SKM-1 treated with dmso at 0.1 percent for 144 hours (cell line): ENCODE data around the gene AVEN.

Experiments used
- DNase-seq: peaks from one replicate; lab custom pipeline; 2025; ENCODE audit not compliant: unreplicated experiment; lab: John Stamatoyannopoulos, UW

Gene AVEN

DNA sequence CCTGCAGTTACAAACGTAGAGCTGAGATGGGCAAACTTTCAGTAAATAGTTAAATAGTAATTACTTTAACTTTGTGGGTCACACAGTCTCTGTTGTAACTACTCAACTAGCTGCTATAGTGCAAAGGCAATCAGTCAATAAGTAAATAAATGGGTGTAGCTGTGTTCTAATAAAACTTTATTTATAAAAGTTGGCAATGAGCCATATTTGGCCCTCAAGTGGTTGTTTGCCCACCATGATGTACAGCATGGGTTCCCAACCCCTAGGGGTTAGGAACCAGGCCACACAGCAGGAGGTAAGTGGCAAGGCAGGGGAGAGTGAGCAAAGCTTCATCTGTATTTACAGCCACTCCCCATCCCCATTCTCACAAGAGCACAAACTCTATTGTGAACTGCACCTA is 115.6 kb downstream of the AVEN start:
- no peak for DNase-seq

DNA sequence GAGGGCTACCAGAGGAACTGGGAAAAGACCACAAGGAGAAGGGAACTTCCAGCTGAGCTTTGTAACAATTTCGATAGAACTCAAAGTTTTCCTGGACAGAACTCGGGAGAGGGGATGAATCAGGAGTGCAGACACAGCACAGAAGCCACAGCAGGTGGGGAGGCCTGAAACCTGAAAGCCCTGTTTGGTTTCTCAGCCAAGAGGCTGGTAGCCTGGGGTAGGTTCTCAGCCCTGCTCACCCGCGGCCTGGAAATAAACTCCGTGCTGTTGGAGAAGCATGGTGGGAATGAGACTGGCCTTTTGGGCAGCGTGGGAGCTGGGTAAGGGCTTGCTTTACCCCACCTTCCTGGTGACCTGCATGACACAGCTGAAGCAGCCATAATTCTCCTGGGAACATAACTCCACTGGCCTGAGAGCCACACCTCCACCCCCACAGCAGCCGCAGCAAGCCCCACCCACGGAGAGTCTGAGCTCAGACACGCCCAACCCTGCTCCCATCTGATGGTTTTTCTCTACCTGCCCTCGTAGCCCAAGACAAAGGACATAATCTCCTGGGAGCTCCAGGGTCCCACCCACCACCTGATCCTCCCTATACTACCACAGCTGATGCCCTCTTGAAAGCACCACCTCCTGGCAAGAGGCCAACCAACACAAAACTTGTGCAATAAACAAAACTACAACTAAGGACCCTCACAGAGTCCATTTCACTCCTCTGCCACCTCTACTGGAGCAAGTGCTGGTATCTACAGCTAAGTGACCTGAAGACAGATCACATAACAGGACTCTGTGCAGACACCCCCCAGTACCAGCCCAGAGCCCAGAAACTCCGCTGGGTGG is 123.2 kb downstream of the AVEN start:
- no peak for DNase-seq

- no peak for DNase-seq
Measured at GRCh38 chr15:33913459-33913858, 125.5 kb downstream of the AVEN start.

DNA sequence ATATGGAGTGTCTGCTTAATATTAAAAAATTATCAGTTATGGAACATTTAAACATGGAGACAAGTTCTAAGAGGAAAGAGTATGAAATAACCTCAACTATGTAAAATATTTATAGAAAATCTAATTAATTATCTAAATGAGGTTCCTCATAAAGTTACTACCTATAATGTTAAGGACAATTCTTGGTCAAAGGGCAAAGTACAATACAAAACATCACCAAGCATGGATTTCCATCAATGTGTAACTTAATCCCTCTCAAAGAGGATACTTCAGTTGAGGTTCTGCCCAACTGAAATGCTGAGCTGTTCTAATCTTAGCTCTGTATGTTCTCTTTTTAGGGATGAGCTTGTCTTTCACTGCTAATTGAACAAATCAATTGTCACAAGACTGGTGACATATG is 126.7 kb downstream of the AVEN start:
- DNase-seq = no peak

DNA sequence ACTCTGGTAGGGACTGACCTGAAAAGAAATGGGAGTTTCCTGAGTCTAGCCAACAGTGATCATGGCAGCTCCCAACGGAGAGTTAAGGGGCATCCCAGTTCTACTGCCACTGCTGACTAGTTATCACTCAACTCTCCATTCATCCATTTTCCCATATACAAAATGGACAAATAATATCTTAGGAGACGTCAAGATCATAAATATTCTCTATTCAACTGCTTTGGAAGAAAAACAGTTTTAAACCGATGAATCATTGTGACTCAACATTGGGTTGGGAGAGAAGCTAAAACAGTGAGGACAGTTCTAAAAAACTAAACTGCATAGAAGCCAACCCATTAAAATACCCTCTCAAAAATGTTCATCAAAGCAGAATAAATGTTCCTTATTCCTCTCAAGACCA is 128.3 kb downstream of the AVEN start:
- DNase-seq = no peak

DNA sequence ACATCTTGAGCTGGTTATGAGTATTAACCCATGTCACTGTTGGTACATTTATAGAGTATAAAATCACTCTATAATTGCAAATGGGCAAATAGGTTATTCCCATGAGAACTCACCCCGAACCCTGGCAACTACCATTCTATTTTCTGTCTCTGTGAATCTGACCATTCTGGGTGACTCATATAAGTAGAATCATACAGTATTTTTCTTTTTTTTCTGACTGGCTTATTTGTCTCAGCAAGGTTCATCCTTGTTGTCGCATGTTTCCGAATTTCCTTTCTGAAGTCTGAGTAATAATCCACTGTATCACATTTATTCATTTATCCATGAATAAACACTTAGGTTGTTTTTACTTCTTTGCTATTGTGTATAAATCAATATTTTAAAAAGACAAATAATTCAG is 130.6 kb downstream of the AVEN start:
- no peak for DNase-seq

GRCh38 chr15:33907326-33907725 is 131.7 kb downstream of the AVEN start:
- no peak for DNase-seq

DNA sequence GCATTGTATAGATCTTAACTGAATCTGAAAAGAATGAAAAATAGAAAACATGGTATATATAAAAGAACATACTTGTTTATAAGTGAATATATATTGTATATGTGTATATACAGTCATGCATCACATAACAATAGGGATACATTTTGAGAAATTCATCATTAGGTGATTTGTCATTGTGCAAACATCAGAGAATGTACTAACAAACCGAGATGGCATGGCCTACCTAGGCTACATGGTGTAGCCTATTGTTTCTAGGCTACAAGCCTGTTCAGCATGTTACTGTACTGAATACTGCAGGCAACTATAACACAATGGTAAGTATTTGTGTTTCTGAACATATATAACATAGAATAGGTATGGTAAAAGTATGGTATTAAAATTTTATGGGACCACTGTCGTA is 135.3 kb downstream of the AVEN start:
- DNase-seq = no peak

DNA sequence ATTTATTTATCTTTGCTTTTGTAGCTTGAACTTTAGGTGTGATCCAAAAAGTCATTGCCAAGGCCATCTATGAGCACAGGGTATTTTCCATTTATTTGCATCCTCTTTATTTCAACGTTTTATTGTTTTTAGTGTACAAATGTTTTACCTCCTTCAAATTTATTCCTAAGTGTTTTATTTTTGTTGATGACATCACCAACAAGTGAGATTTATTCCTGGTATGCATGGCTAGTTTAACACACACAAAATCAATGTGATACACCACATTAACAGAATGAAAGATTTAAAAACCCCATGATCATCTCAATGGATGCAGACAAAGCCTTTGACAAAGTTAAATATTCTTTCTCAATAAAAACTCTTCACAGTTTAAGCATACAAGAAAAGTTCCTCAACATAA is 137.0 kb downstream of the AVEN start:
- no peak for DNase-seq

DNA sequence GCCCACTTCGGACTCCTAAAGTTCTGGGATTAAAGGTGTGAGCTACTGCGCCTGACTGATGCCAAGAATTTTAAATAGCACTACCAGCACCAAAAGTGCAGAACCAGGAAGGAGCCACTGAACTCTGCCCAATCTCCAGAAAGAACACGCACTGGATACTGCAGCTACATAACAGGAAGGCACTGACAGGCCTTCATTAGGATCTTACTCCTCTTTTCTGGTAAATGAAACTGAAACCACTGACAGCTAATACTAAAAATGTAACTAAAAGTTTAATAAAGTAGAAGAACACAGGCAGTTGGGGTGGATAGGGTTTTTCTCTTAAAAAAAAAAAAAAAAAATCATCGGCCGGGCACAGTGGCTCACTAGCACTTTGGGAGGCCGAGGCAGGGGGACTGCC is 144.8 kb downstream of the AVEN start:
- no peak for DNase-seq

DNA sequence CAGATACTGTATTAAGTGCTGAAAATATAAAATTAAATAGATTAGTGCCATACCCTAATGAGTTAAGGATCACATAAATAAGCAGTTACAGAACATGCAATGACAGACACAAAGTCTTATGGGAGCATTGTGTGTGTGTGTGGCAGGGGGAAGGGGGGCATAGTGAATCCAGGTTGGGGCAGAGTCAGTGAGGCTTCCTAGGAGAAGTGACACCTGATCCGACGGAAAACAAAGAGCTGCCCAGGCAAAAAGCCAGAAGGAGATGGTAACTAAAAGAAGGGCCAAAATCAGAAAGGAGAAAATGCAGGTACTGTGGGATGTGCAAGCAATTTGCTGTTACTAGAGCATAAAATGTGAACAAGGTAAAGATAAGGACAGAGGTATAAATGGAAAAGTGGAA is 150.8 kb downstream of the AVEN start:
- DNase-seq = no peak

- DNase-seq = no peak
Measured at GRCh38 chr15:33882921-33883320, 156.1 kb downstream of the AVEN start.

- DNase-seq = no peak
Measured at GRCh38 chr15:33874156-33874555, 164.8 kb downstream of the AVEN start.

- DNase-seq = no peak
Measured at GRCh38 chr15:33872416-33873106, 166.4 kb downstream of the AVEN start.

- no peak for DNase-seq
Measured at GRCh38 chr15:33871980-33872379, 167.0 kb downstream of the AVEN start.

DNA sequence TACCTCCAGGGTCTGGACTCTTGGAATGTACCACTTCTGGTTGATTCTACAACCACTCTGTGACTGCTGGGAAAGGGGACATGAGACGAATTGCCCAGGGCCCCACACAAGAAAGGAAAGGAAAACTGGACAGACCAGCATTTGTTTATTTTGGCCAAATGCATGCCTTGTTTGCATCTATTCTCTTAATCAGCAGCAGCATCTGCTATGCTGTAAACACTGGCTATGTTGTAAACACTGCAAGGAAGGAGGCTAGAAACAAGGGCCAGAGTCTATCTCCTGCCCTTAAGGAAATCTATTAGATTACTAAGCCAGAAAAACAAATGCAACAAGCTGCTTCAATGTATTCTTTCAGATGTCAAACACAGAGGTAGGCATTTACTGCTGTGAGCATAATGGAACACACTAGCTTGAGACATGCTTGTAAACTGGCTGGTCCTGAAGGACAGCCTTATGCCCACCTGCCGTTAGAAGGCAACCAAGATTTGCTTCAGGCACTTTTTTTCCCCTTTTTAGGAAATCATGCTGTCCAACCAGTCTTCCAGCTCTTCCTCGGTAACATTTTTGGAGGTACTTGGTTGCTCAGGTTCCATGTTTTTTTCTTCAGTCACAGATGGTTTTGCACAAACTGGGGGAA is 172.8 kb downstream of the AVEN start:
- DNase-seq = no peak

- no peak for DNase-seq
Measured at GRCh38 chr15:33865416-33865815, 173.6 kb downstream of the AVEN start.

DNA sequence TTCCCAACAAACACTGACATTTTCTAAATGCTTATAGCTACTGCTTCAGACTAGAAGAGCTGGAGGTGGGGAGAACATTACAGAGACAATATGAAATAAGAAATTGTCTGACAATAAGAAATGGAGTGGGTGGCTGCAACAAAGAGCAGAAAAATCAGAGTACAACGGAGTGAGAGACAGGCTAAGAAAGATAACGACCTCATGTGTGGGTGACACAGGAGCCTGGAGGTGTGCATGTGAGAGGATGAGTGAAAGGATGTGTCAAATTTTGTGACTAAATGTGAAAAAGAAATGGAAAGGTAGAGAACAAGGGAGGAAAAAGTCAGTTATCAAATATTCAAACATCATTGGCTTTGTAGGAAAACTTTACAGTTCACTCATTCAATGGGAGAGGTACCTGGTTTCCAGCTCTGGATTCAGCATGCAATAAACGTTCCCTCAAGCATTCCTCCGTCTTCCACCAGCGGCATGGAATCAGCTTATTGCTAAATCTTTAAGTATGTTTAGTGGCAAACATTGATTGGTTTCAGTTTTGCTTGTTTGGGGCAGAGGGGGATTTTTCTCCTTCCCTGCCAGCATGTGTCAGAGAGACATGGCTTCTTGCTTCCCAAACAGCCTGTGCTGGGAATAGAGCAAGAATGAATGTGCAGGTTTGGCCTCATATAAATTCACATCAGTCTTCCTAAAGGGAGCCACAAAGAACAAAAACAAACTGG is 174.5 kb downstream of the AVEN start:
- DNase-seq = no peak

DNA sequence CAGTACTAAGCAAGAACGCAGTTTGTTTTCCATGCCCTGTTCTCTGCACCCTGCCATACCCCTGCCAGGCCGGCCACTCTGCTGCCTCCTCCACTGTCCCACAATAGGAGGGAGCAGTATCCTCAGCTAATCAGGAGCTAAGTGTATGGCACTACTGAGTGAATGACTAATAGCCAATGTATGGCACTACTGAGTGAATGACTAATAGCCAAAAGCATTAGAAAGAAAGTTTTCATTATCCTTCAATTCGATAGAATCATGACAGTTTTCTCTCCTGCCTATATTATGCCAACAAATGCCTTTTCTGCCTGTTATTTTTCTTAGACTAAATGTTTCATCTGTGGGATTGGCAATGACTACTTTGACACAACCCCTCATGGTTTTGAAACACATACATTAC is 178.2 kb downstream of the AVEN start:
- DNase-seq = no peak

- DNase-seq = no peak
Measured at GRCh38 chr15:33859992-33860545, 178.9 kb downstream of the AVEN start.

GRCh38 chr15:33858836-33859235 is 180.2 kb downstream of the AVEN start:
- DNase-seq = no peak
